HepG2 (cell line): ENCODE data around the gene GLRA3.

ENCODE experiments used
- FOXA1 ChIP-seq, 2 experiments: fragments of 450-650 bp in 1 of 2; sonication (generic) in 1 of 2; formaldehyde crosslinking in 1 of 2; IDR thresholded peaks; 2 replicates each; pipeline versions ENCODE4 v1.4.0 to v1.6.1; 2016 to 2020; ENCODE audit warnings: missing genetic modification reagents in 1 of 2
- JUN ChIP-seq: sonication (generic); formaldehyde crosslinking; IDR thresholded peaks from 2 replicates; pipeline ENCODE4 v1.4.0; 2020; ENCODE audit warnings: mild to moderate bottlenecking, missing genetic modification reagents
- MEIS2 ChIP-seq: sonication (generic); formaldehyde crosslinking; IDR thresholded peaks from 2 replicates; pipeline ENCODE4 v1.9.0; 2021; ENCODE audit warnings: mild to moderate bottlenecking, missing genetic modification reagents
- MXI1 ChIP-seq: IDR thresholded peaks from 3 replicates; pipeline ENCODE4 v1.6.1; 2012; ENCODE audit warnings: low read depth, low read length, inconsistent platforms, borderline replicate concordance
- NAIF1 ChIP-seq: sonication (generic); formaldehyde crosslinking; IDR thresholded peaks from 2 replicates; pipeline ENCODE4 v1.5.0; 2020; ENCODE audit warnings: mild to moderate bottlenecking, missing genetic modification reagents, borderline replicate concordance
- NFKBIZ ChIP-seq: IDR thresholded peaks from 2 replicates; pipeline ENCODE4 v1.6.1; 2018; ENCODE audit warnings: missing genetic modification reagents, missing compliant biosample characterization
- SOX5 ChIP-seq: IDR thresholded peaks from 2 replicates; pipeline ENCODE4 v1.6.1; 2016; ENCODE audit warnings: borderline replicate concordance
- SUZ12 ChIP-seq: fragments of 150-350 bp; IDR thresholded peaks from 2 replicates; pipeline ENCODE4 v1.6.1; 2014; ENCODE audit warnings: low read depth, low read length
- YY1 ChIP-seq: IDR thresholded peaks from 2 replicates; pipeline ENCODE4 v1.6.1; 2011; ENCODE audit warnings: low read length, low read depth, moderate library complexity, mild to moderate bottlenecking; ENCODE audit not compliant: insufficient read depth, insufficient replicate concordance
- ZFP90 ChIP-seq: sonication (generic); formaldehyde crosslinking; IDR thresholded peaks from 2 replicates; pipeline ENCODE4 v1.8.0; 2022; ENCODE audit warnings: missing genetic modification reagents, mild to moderate bottlenecking, inconsistent platforms, borderline replicate concordance
- ZNF589 ChIP-seq: sonication (generic); formaldehyde crosslinking; conservative IDR thresholded peaks from 2 replicates; pipeline ENCODE4 v1.8.0; 2022; ENCODE audit warnings: mild to moderate bottlenecking, moderate library complexity, missing genetic modification reagents
- TF ChIP-seq, protein P1 (sequence below), 2 experiments: sonication (generic) in 1 of 2; formaldehyde crosslinking in 1 of 2; IDR thresholded peaks; 2 replicates each; pipeline versions ENCODE4 v1.4.0 to v1.6.1; 2018 to 2020; ENCODE audit warnings: missing genetic modification reagents in 2 of 2, borderline replicate concordance in 1 of 2, low read depth in 1 of 2, mild to moderate bottlenecking in 1 of 2, missing biosample characterization in 1 of 2

DNA sequence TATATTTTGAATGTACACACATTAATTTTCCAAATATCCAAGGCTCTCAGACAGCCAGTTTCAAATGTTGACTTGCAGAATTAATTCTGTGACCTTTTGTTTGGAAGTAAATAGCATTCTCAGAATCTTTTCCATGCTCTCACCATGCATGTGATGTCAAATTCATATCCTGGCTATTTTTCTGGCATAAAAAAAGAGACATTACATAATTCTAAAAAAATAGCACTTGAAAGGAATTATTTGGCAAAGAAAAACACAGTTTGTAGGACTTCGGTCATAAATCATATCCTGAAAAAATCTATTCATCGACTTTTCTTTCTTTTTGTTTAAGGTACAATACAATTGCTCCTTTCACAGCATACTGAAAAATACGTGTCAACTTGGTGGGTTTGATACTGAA, 111.2 kb downstream of the GLRA3 start:
- TF ChIP-seq MXI1 (no peak), ZNF589 (no peak), NFKBIZ (no peak), JUN (CRISPR knock-in tag) (no peak), FOXA1 (IDR thresholded peaks at IDR 0.05) (no peak), FOXA1 (CRISPR knock-in tag; IDR thresholded peaks at IDR 0.05) (no peak), NAIF1 (CRISPR knock-in tag) (no peak), MEIS2 (CRISPR knock-in tag) (no peak), YY1 (no peak), SOX5 (CRISPR knock-in tag) (no peak), ZFP90 (no peak), SUZ12 (no peak)
- TF ChIP-seq, protein P1, sequence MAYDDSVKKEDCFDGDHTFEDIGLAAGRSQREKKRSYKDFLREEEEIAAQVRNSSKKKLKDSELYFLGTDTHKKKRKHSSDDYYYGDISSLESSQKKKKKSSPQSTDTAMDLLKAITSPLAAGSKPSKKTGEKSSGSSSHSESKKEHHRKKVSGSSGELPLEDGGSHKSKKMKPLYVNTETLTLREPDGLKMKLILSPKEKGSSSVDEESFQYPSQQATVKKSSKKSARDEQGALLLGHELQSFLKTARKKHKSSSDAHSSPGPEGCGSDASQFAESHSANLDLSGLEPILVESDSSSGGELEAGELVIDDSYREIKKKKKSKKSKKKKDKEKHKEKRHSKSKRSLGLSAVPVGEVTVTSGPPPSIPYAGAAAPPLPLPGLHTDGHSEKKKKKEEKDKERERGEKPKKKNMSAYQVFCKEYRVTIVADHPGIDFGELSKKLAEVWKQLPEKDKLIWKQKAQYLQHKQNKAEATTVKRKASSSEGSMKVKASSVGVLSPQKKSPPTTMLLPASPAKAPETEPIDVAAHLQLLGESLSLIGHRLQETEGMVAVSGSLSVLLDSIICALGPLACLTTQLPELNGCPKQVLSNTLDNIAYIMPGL (CRISPR knock-in tag; IDR thresholded peaks at IDR 0.05; ENCODE audit: borderline replicate concordance in 1 of 2, low read depth in 1 of 2) = no peak
